Adrenal gland (tissue), 5 donors: ENCODE measurements around the gene SPEG.

Experiments
- CTCF ChIP-seq, 6 experiments: fragments of 450-650 bp in 4 of 6; fragments of 200-600 bp in 2 of 6; sonication (generic) in 1 of 6; IDR thresholded peaks; 1 replicate in 5 of 6; 2 replicates in 1 of 6; pipeline versions ENCODE4 v1.5.1 to v1.8.0; 2016 to 2021; ENCODE audit warnings: antibody characterized with exemption in 6 of 6, mild to moderate bottlenecking in 2 of 6, moderate library complexity in 1 of 6
- POLR2A ChIP-seq, 2 donors: fragments of 450-650 bp; IDR thresholded peaks; one replicate each; pipeline ENCODE4 v1.6.1; 2017; ENCODE audit warnings: antibody characterized with exemption in 2 of 2, mild to moderate bottlenecking in 2 of 2, moderate library complexity in 1 of 2
- donor health status: DM: no; HTN: no; CAD: no.

- no peak for TF ChIP-seq CTCF (IDR thresholded peaks at IDR 0.05)
- no peak for TF ChIP-seq POLR2A (IDR thresholded peaks at IDR 0.05)
These were observed 18.9 kb upstream of the SPEG start for GRCh38 chr2:219415580-219416234.
